PC-9 (cell line): ENCODE data around the gene NCOR2. TPM values are rescaled to one million over a fixed set of nuclear protein-coding genes. Genes with fewer than 3 reads are reported as not detected.

Experiments
- BruUV-seq: library from RNA; stranded (reverse); fragments of 400-500 nt; replicated peaks from 2 replicates; lab custom pipeline; 2021; lab: Mats Ljungman, UMichigan
- CTCF ChIA-PET: fragments of 300-600 bp; sonication (Branson Sonifier 250); formaldehyde crosslinking; loops from one replicate; lab custom pipeline; 2022; ENCODE audit warnings: antibody characterized with exemption; lab: Charles Lee
- POLR2A ChIA-PET: fragments of 300-600 bp; sonication (Branson Sonifier 250); formaldehyde crosslinking; loops from one replicate; lab custom pipeline; 2022; ENCODE audit warnings: antibody characterized with exemption; ENCODE audit not compliant: unreplicated experiment; lab: Charles Lee
- DNase-seq, 2 experiments: peaks; one replicate each; pipeline versions ENCODE4 v3.0.0 to v3.0.0-alpha.2; 2015 to 2022; ENCODE audit warnings: mixed read lengths in 1 of 2
- H2AFZ ChIP-seq: fragments of 200-600 bp; sonication (generic); 2 replicates; pipeline ENCODE4 v1.8.1; 2017; ENCODE audit warnings: antibody characterized with exemption
- H3F3A ChIP-seq: fragments of 200-600 bp; sonication (generic); 2 replicates; pipeline ENCODE4 v1.8.1; 2017; ENCODE audit warnings: antibody characterized with exemption, mild to moderate bottlenecking, low read depth; ENCODE audit not compliant: insufficient read depth
- H3K27ac ChIP-seq: fragments of 200-600 bp; sonication (generic); 2 replicates; pipeline ENCODE4 v1.6.1; 2016; ENCODE audit warnings: mixed run types
- H3K27me3 ChIP-seq: fragments of 200-600 bp; sonication (generic); 2 replicates; pipeline ENCODE4 v1.6.1; 2016; ENCODE audit warnings: low read depth, mixed run types; ENCODE audit not compliant: insufficient read depth
- H3K36me3 ChIP-seq: fragments of 200-600 bp; sonication (generic); 2 replicates; pipeline ENCODE4 v1.6.1; 2016; ENCODE audit warnings: low read depth, mixed run types
- H3K4me1 ChIP-seq: fragments of 200-600 bp; sonication (generic); replicated peaks from 2 replicates; pipeline ENCODE4 v1.6.1; 2016; ENCODE audit warnings: mixed run types; ENCODE audit not compliant: insufficient read depth
- H3K4me2 ChIP-seq: fragments of 200-600 bp; sonication (generic); 2 replicates; pipeline ENCODE4 v1.6.1; 2017; ENCODE audit warnings: mixed run types
- H3K4me3 ChIP-seq: fragments of 200-600 bp; sonication (generic); 2 replicates; pipeline ENCODE4 v1.6.1; 2016; ENCODE audit warnings: mixed run types
- H3K79me2 ChIP-seq: fragments of 200-600 bp; sonication (generic); 2 replicates; pipeline ENCODE4 v1.6.1; 2017; ENCODE audit warnings: low read depth, mixed run types
- H3K9me2 ChIP-seq: fragments of 200-600 bp; sonication (generic); 2 replicates; pipeline ENCODE4 v1.8.1; 2017; ENCODE audit warnings: mild to moderate bottlenecking; ENCODE audit not compliant: insufficient read depth
- H3K9me3 ChIP-seq: fragments of 200-600 bp; sonication (generic); 2 replicates; pipeline ENCODE4 v1.8.1; 2016; ENCODE audit warnings: low read depth; ENCODE audit not compliant: insufficient read depth
- H4K20me1 ChIP-seq: fragments of 200-600 bp; sonication (generic); 2 replicates; pipeline ENCODE4 v1.8.1; 2017; ENCODE audit not compliant: insufficient read depth
- EZH2 ChIP-seq: fragments of 200-600 bp; sonication (generic); IDR thresholded peaks from 2 replicates; pipeline ENCODE4 v1.8.0; 2017; ENCODE audit warnings: antibody characterized with exemption, low read depth
- intact Hi-C: fragments of 100-400 bp; cut with micrococcal nuclease; formaldehyde crosslinking; loops from one replicate; pipeline ENCODE4 v1.10.0; 2022; ENCODE audit not compliant: unreplicated experiment
- total RNA-seq: library from RNA; stranded (reverse); gene quantifications from 2 replicates; pipeline ENCODE4 v1.2.3, GENCODE V29; 2021
- TF ChIP-seq, protein P1 (sequence below): fragments of 200-600 bp; sonication (generic); conservative IDR thresholded peaks from 2 replicates; pipeline ENCODE4 v1.6.1; 2017; ENCODE audit warnings: mixed run types, antibody characterized with exemption, mild to moderate bottlenecking, moderate library complexity

The NCOR2 gene
- total RNA-seq, 1 experiment from 2014 or later: 319 TPM

DNA sequence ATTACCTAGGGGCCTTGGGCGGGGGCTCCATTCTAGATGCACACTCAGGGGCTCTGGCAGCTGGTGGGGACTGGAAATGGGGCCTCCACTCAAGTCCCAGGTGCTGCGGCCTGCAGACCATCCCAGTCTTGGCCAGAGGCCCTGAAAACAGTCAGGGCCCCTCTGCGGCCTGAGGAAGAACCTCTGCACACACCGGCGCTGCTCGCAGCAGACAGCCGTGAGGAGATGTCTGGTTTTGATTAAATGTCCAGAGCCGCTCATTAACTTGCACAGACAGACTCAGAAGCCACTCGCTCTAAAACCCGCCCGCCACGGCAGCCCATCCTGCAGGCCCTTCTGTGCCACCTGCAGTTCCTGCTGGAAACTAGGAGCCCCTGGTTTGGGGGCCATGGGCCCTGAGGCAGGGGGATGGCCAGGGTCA lies 36.4 kb upstream of the NCOR2 start:
- no peaks in the 10 kb centered on the region for H4K20me1 ChIP-seq
- ChIA-PET POLR2A (no interaction called here), CTCF (no interaction called here)
- H3K4me1 ChIP-seq: peaks cover 34% of the 10 kb centered on the region
- H3K9me3 ChIP-seq: no peaks in the 10 kb centered on the region
- no peaks in the 10 kb centered on the region for H3K36me3 ChIP-seq
- no peaks in the 10 kb centered on the region for H3K79me2 ChIP-seq
- H3K27ac ChIP-seq: no peak overlapping the region
- BruUV-seq: no TSS peak
- no peak overlapping the region for H3K4me2 ChIP-seq
- H3F3A ChIP-seq: peaks cover 26% of the 10 kb centered on the region
- no peak for DNase-seq
- H3K9me2 ChIP-seq: no peaks in the 10 kb centered on the region
- intact Hi-C loops: no loop called here
- H2AFZ ChIP-seq: no peak overlapping the region
- H3K27me3 ChIP-seq: no peaks in the 10 kb centered on the region
- H3K4me3 ChIP-seq: no peak overlapping the region
- TF ChIP-seq, protein P1, sequence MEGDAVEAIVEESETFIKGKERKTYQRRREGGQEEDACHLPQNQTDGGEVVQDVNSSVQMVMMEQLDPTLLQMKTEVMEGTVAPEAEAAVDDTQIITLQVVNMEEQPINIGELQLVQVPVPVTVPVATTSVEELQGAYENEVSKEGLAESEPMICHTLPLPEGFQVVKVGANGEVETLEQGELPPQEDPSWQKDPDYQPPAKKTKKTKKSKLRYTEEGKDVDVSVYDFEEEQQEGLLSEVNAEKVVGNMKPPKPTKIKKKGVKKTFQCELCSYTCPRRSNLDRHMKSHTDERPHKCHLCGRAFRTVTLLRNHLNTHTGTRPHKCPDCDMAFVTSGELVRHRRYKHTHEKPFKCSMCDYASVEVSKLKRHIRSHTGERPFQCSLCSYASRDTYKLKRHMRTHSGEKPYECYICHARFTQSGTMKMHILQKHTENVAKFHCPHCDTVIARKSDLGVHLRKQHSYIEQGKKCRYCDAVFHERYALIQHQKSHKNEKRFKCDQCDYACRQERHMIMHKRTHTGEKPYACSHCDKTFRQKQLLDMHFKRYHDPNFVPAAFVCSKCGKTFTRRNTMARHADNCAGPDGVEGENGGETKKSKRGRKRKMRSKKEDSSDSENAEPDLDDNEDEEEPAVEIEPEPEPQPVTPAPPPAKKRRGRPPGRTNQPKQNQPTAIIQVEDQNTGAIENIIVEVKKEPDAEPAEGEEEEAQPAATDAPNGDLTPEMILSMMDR: no peak
- no peak for TF ChIP-seq EZH2

DNA sequence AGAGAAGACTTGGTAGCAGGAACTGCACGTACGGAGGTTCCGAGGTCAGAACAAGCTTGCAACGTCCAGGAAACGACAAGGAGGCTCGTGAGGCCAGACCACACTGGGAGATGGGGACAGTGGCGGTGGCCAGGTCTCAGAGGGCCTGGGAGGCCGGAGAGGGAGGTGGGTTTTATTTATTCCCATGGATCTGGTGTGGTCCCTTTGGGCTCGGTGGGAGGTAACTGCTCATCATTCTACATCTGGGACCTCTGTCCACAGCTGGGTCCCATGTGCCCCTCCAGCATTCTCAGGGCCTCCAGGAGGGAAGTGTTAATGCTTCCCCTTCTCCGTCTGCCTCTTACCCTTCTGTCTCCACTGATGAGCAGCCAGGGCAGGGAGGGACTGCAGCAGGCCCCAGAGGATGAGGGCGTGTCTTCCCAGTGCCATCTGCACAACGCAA lies 35.7 kb upstream of the NCOR2 start:
- DNase-seq: no peak
- Histone ChIP-seq H3K4me2 (no peak overlapping the region), H3K9me3 (no peaks in the 10 kb centered on the region), H3K4me3 (no peak overlapping the region), H3K27ac (no peak overlapping the region), H3K9me2 (no peaks in the 10 kb centered on the region), H4K20me1 (no peaks in the 10 kb centered on the region), H3K36me3 (no peaks in the 10 kb centered on the region), H3K27me3 (no peaks in the 10 kb centered on the region), H3K4me1 (peaks cover 32% of the 10 kb centered on the region), H3F3A (peaks cover 24% of the 10 kb centered on the region; the same call in 1 of the 2 replicates), H2AFZ (no peak overlapping the region), H3K79me2 (no peaks in the 10 kb centered on the region)
- POLR2A ChIA-PET: no interaction called here
- CTCF ChIA-PET: no interaction called here
- intact Hi-C loops: no loop called here
- BruUV-seq: no TSS peak
- TF ChIP-seq, protein P1: no peak
- TF ChIP-seq EZH2: no peak

DNA sequence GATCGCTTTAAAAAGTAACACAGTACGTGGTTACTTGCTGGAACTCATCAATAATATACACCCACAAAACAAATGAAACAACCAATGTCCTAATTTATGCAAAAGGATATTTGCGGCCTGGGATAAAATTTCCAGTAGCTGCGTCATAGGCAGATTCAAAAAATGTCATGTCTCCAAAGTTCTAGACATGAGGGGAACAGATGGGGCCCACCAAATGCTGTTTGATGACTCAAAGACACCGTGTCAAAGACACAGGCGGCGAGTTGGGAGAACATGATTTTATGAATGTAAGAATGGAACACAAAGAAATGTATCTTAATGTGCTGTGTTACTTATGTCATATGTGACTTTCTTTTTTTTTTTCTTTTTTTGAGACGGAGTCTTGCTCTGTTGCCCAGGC lies 34.3 kb upstream of the NCOR2 start:
- peaks cover 16% of the 10 kb centered on the region; the same call in 1 of the 2 replicates for H3F3A ChIP-seq
- no peaks in the 10 kb centered on the region for H3K27me3 ChIP-seq
- no peak overlapping the region for H3K27ac ChIP-seq
- no peak overlapping the region for H3K4me2 ChIP-seq
- peaks cover 19% of the 10 kb centered on the region for H3K4me1 ChIP-seq
- intact Hi-C loops: no loop called here
- DNase-seq: no peak
- H3K36me3 ChIP-seq: no peaks in the 10 kb centered on the region
- no peak overlapping the region for H3K4me3 ChIP-seq
- no peaks in the 10 kb centered on the region for H3K9me3 ChIP-seq
- H2AFZ ChIP-seq: no peak overlapping the region
- TF ChIP-seq, protein P1: no peak
- no peak for TF ChIP-seq EZH2
- POLR2A ChIA-PET: interaction anchor here (0.7 kb wide), 1 partner anchor 55 kb away, joined by 6 read pairs; no protein-coding TSS in a partner anchor
- no peaks in the 10 kb centered on the region for H3K79me2 ChIP-seq
- H3K9me2 ChIP-seq: no peaks in the 10 kb centered on the region
- CTCF ChIA-PET: no interaction called here
- BruUV-seq: no TSS peak
- H4K20me1 ChIP-seq: no peaks in the 10 kb centered on the region
